HG03521 (cell line): Measurements from ENCODE around the gene WRAP73.
A peak's percentile ranks its signal among the peaks of the same experiment; 100 is the strongest.
"Not testable (repeated sequence)": the region's sequence is repeated elsewhere in the genome, so short reads cannot be mapped to it uniquely, and the experiment has no call there.

Source experiments
- ATAC-seq: cut with Tn5 transposase; IDR thresholded peaks from one replicate; pipeline ENCODE4 v1.9.1; 2021; ENCODE audit warnings: mild to moderate bottlenecking, moderate library complexity; ENCODE audit not compliant: unreplicated experiment

Gene WRAP73

DNA sequence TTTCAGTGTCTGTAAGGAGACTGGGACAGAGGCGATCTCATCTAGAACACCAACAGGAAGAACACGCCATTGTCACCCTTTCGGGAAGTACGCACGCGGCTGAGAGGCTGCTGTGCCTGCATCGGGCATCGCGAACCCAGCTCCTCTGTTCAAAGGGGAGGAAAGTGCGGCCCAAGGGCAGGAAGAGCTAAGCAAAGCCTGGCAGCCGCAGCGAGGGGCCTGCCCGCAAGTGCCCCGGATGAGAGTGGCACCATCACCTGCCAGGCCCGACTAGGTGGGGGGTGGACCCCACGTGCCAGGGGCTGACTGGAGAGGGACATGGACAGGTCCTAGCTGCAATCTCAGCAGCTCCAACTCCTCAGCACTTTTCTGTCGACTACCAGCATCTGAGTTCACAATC is 17.6 kb downstream of the WRAP73 start:
- ATAC-seq: no peak

- ATAC-seq: no peak
Measured at GRCh38 chr1:3631320-3632260, 18.3 kb downstream of the WRAP73 start.

DNA sequence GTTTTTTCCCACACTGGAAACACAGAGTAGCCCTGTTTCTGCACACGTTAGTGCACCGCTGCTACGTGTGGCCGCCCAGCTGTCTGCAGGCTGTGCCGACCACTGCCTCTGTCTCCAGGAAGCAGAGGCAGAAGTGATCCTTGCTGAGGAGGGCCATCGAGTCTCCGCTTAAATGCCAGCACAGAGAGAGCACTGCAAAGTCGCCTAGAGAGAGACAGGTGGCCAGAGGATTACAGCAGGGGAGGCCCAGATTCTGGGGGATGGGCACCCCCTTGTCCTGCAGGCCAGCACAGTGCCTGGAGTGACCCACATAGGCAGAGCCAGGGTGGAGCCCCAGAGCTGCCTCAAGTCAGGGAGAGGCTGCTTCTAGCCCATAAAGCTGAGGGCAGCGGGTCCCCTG is 19.0 kb downstream of the WRAP73 start:
- ATAC-seq: no peak

DNA sequence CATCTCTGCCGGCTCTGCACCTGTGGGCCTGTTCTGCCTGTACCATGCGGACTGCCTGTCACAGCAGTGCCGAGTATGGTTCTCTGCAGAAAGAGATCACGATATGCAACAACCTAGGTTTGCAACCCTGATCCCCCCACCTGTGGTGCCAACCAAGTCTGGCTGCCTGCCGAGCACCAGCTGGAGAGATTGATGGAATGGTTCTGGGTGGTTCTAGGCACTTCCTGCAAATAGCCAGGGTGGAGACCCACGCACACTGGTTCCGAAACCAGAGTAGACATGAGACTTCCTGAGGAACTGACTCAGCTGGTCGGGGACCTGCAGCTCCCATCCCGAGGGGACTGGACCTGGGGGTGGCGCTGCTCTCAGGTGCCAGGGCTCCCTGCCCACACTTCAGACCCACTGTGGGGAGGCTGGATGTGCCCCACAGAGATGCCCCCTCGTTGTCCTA is 19.7 kb downstream of the WRAP73 start:
- ATAC-seq: no peak

GRCh38 chr1:3629561-3630160 is 20.2 kb downstream of the WRAP73 start:
- no peak for ATAC-seq

- no peak for ATAC-seq
Measured at GRCh38 chr1:3628445-3628844, 21.5 kb downstream of the WRAP73 start.

DNA sequence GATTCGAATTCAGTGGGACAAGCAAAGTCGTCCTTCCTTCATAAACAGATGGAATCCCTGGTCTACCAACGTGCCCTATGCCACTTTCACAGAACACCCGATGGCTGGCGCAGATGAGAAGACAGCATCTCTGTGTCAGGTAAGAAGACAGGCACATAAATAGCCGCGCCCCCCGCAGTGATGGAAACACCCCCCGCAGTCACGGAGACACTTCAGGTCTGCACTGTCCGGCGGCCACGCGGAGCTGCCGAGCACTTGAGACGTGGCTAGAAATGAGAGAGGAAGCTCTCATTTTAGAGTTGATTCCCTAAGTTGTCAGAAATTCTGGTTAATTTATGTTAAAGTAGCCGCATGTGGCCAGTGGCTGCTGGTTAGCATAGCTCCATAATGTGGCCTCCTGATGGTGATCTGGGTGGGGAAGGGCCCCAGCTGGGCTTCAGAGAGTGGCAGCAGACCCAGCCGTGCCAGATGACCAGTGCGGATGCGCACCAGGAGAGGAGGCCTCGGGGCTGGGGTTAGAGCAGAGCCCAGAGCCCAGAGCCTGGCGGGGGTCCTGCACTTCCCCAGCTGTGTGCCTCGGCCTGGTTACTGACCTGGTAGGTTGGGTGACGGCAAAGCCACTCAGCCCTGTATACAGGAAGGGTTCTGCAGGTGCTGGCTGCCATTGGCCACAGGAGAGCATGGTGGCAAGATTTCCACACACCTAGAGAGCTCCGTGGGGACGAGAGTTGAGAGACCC is 22.2 kb downstream of the WRAP73 start:
- ATAC-seq: no peak

DNA sequence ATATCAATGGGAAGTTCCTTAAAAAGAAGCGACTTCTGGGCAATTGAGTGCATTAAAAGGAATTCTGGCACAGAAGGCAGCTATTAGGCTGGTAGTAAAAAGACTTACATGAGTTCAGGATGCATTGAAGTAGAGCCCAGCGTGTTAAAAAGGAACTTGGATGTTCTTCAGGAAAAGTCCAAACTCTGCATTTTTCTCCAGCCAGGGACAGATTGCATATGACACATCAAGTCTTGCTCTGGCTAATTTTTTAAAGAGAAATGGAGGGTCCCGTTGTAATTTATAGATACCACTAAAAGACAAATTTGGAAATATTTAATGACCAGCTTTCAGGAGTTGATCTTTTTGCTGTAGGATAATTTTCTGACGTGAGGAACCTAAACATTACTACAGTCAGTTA is 23.9 kb downstream of the WRAP73 start:
- ATAC-seq: no peak

DNA sequence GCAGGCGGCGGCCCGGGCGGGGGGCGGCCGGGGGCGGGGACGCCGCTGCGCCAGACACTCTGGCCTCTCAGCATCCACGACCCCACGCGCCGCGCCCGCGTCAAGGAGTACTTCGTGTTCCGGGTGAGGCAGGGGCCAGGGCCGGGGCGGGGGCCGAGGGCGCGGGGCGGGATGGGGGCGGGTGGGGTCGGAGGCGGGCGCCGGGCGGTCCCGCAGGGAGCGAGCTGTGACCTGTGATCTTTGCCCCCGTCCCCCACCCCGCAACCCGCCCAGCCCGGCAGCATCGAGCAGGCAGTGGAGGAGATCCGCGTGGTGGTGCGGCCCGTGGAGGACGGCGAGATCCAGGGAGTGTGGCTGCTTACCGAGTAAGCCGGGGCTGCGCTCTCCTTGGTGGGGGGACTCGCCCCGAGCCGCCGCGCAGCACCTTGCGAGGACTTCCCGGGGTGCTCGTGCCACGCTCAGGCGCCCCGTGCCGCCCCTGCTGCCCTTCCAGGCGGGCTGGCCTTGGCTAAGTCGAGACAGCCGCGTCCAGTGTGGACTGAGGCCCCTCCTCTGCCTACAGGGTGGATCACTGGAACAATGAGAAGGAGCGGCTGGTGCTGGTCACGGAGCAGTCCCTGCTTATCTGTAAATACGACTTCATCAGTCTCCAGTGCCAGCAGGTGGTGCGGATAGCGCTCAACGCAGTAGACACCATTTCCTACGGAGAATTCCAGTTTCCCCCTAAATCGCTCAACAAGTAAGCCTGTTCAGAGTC is 24.6 kb downstream of the WRAP73 start:
- ATAC-seq: peak; percentile 12

DNA sequence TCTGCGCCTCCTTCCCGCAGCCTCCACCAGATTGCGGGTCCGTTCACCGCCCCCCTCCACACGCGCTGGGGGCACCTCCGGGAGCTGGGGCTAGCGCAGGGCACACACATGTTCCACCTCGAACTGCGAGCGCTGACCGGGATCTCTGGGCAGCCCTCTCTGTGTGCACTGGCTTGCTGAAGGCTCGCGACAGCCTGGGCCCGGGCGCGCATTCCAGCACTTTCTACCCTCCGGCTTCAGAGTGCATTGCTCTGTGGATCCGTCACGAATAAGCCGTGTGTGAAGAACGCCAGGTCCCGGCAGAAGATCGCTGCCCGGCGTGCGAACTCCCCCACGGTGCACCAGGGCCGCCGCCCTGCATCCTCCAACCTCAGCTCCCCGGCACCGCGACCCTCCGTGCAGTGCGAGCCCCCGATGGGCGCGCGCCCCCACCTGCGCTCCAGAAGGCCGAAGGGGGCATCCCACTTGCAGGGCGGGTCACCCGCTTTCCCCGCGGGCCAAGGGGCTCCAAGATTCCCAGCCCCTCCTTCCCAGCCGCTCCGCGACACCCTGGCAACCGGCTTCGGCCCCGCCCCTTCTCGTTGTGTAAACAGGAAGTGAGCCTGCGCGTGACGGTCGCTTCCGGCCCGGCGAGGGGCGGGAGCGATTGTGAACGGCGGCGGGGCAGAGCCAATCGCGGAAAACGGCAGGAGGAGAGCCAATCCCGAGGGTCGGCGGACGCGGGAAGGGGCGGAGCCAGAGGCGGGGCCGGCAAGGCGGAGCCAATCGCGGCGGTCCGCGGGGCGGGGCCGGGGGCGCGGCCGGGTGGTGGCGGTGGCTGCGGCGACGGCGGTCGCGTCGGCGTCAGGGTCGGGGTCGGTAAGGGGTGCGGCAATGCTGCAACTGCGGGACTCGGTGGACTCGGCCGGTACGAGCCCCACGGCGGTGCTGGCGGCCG is 25.4 kb downstream of the WRAP73 start, which contains the start of gene TPRG1L:
TPRG1L (plus strand) TSS at position 816 of the 937 bp plus-strand sequence; CDS start at position 874, 58 bp downstream.
- peak; percentile 93 for ATAC-seq

DNA sequence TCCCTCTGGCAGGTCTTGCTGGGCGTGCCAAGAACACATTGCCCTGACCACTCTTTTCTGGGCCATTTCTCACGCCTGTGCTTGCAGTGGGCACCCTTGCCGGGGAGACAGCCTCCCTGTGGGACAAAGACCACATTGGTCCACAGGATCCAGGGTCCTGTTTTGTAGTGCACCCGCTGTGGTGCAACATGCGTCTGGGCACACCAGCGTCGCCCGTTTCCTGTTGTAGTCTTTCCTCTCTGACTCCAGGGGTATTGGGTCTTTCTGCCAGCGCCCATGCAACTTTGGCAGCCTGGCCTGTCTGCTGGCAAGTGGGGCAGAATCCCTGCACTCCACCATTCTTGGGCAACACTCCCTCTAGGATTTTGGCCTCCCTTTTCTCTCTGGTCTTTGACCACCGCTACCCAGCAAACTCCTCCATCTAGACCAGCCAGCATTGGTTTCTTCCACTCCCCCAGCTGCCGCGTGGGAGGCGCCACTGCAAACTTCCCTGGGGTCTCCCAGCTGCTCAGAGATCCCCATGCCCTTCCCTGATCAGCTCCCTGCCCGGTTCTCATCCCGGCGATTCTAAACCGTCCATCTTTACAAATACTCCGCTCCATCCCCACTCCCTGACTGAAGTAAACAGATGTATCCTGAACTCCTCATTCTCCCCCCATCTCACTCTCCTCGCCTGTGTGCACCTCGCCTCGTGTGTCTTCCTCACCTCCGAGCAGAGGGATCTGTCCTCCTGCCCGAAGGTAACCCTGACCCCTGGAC is 26.3 kb downstream of the WRAP73 start:
- no peak for ATAC-seq

GRCh38 chr1:3622102-3622501 is 27.8 kb downstream of the WRAP73 start:
- ATAC-seq: not testable (repeated sequence)

- ATAC-seq: not testable (repeated sequence)
Measured at GRCh38 chr1:3621151-3621671, 28.7 kb downstream of the WRAP73 start.

DNA sequence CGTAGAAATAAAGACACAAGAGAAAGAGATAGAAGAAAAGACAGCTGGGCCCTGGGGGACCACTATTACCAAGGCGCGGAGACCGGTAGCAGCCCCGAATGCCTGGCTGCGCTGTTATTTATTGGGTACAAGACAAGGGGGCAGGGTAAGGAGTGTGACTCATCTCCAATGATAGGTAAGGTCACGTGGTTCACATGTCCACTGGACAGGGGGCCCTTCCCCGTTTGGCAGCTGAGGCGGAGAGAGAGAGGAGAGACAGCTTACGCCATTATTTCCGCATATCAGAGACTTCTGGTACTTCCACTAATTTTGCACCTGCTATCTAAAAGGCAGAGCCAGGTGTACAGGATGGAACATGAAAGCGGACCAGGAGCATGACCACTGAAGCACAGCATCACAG is 29.2 kb downstream of the WRAP73 start:
- no peak for ATAC-seq

DNA sequence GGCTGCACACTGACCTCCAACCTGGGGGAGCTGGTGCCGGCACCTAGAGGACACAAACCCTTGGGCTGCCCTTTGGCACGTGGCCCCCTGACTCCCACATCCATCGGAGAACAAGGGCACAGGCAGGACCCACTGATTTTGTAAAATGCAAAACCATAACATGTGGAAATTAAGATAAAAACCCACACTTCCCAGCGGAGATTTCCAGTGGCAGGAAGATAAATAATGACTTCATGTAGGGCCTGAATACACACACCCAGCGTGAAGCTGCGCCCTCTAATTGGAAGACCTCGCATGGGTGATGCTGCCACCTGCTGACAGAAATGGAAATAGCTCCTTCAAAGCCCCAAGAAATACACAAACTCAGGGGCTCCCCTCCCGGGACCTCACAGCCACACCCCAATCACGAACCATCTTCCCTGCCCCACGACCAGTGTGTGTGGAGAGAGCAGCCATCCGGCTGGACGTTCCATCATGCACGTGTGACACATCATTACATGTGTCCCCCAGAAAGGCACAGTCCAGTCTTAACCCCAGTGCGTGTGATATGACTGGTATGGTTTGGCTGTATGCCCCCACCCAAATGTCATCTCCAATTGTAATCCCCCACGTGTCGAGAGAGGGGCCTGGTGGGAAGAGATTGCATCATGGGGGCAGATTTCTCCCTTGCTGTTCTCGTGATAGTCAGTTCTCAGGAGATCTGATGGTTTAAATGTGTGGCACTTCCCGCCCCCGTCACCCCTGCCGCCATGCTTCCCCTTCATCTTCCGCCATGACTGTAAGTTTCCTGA is 30.8 kb downstream of the WRAP73 start:
- no peak for ATAC-seq

GRCh38 chr1:3618531-3618880 is 31.4 kb downstream of the WRAP73 start:
- no peak for ATAC-seq

DNA sequence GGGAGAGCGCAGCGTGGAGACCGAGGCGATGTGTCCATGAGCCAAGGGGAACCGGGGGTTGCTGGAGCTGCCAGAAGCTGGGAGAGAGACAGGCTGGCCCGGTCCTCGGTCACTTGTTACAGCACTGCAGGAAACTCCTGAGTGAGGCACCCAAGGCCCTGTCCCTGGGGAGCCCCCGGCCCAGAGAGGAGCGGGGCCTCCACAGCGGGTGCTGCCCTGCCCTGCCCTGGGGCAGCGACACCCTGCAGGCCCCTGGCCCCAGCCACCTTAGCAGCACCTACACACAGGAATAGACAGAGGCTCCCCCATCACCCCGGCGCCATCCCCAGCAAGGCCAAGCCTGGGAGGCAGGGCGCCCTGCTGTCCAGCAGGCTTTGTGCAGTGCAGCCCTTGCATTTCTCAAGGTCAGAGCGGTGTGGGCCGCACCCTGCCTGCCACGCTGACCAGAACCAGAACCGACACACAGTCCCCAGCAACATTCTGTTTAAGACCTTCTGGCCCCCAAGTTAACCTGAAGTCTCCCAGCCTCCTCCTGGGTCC is 32.0 kb downstream of the WRAP73 start:
- no peak for ATAC-seq

DNA sequence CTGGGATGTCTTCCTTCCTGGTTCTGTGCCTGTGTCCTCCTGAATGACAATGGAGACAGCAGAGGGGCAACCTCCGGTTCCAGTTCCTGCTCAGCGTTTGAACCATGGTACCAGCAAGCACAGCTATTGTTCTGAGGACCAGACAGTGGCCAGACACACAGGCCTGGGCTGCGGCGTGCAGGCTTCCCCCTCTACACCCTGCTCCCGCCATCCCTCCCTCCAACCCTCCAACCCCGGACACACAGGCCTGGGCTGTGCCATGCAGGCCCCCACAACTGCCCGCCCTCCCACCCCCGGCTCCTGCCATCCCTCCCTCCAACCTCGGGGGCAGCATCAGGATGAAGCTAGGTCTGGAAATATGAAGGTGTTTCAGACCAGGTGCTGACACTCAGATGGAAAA is 33.0 kb downstream of the WRAP73 start:
- ATAC-seq: no peak
